GM10266 (cell line): ENCODE data around the gene SPATA7.

Experiments used
- DNase-seq: peaks from one replicate; pipeline ENCODE4 v3.0.0; 2012; ENCODE audit errors: extremely low spot score
- TF ChIP-seq, protein P1 (sequence below): IDR thresholded peaks from 2 replicates; pipeline ENCODE4 v1.5.1; 2012; ENCODE audit warnings: mild to moderate bottlenecking, low read depth; ENCODE audit not compliant: control insufficient read depth, insufficient read depth; ENCODE audit errors: missing control alignments

SPATA7 gene

DNA sequence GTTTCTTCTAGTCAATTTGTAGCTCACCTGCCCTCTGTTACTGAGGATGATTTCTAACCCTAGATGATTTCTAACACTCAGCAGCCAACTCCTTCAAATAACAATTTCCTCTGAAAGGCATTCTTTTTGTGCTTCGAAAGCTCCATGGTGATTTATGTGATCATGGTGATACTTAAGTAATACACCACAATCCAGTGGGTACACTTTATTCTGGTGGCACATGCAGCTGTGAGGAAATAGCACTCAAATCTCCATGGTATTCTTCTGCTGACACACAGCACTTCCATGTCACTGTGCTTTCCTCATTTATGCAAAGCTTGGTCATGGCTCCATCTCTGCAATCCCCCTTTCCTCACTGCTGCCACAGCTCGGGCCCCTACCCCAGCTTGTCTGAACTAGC lies 95.6 kb downstream of the SPATA7 start:
- TF ChIP-seq, protein P1, sequence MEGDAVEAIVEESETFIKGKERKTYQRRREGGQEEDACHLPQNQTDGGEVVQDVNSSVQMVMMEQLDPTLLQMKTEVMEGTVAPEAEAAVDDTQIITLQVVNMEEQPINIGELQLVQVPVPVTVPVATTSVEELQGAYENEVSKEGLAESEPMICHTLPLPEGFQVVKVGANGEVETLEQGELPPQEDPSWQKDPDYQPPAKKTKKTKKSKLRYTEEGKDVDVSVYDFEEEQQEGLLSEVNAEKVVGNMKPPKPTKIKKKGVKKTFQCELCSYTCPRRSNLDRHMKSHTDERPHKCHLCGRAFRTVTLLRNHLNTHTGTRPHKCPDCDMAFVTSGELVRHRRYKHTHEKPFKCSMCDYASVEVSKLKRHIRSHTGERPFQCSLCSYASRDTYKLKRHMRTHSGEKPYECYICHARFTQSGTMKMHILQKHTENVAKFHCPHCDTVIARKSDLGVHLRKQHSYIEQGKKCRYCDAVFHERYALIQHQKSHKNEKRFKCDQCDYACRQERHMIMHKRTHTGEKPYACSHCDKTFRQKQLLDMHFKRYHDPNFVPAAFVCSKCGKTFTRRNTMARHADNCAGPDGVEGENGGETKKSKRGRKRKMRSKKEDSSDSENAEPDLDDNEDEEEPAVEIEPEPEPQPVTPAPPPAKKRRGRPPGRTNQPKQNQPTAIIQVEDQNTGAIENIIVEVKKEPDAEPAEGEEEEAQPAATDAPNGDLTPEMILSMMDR = no peak
- no peak for DNase-seq

DNA sequence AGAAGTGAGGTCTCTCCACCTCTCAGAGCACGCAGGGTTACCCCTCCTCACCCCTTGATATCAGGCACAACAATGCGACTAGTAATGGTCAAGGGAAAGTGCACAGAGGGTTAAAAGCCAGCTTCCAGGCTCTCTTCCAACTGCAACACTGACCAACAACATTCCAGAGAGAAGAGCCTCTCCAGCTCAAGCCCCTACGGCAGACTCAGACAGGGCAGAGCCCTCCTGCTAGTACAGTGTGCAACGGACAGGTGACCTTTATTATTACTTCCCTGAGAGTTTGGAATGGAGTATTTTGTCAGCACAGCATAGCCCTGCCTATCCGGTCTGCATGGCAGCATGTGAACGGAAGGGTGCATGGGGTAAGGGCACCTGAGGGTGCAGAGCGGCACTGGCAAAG lies 96.3 kb downstream of the SPATA7 start:
- DNase-seq = no peak
- TF ChIP-seq, protein P1 = no peak

DNA sequence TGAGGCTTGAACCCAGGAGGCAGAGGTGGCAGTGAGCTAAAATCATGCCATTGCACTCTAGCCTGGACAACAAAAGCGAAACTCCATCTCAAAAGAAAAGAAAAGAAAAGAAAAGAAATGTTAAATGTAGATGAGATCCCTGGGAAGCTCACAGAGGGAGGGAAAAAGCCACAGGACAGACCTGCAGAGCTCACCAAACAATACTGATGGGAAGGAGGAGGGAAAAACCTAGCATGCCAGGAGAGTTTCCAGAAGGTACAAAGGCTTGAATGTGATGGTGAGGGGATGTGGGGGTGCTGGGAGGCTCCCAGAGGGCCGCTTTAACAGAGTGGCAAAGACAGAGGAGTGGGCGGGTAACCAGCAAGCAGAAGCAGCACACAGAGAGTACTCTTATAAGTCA lies 97.1 kb downstream of the SPATA7 start:
- TF ChIP-seq, protein P1 = no peak
- no peak for DNase-seq
